GM19324 (cell line): Measurements from ENCODE around the gene ITLN1.

Experiments used
- ATAC-seq: cut with Tn5 transposase; IDR thresholded peaks from one replicate; pipeline ENCODE4 v1.9.1; 2021; ENCODE audit warnings: mild to moderate bottlenecking, moderate library complexity; ENCODE audit not compliant: unreplicated experiment, low FRiP score

The ITLN1 gene

DNA sequence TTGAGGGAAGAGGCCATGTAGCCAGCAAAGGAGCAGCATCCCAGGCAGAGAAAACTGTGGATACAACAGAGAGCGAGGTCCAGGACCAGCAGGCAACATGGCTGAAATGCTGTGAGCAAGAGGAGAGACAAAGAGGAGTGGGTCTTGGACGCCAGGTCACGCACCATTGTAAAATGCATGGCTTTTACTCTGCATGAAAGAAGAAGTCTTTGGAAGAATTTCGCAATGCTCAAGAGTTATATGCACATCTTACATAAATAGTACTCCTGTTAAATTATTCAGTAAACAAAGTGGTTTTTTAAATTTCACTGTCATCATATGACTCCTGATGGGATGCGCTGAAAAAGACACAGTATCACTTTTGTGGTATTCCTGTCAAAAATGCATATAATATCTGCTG, 25.8 kb downstream of the ITLN1 start:
- ATAC-seq = no peak

DNA sequence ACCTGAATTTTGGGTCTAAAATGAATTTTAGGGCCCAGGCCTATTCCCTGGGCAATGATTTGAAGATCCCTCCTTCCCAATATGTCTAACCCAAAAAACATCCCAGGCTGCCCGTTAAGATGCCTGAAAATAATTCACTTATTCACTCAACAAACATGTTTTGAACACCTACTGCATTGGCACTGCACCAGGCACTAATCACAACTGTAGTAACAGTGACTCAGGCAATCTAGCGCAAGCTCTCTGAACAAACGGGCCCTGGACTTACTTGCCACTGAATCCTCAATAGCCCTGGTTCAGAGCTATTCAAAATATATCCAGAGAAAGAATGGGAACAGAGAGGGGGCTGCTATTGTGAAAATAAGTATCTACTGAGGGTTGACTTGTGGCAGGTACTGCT, 26.5 kb downstream of the ITLN1 start:
- ATAC-seq = no peak

DNA sequence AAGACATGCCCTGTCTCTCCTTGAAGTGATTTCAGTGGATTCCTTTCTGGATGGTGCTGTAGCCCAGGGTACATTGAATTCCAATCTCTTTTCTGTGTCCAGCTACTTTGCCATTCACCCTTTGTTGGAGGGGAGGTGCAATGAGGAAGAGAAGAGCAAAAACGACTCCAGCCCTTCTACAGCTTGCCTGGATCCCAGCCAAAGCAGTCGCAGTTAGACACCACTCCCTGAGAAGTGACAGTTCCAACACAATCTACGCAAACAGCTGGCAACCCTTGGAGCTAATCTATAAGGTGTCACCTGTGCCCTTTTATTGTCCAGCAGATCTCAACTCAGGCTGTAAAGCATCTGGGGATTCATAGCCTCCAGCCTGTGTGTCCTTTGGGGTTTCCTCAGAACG, 26.9 kb downstream of the ITLN1 start:
- ATAC-seq = no peak

DNA sequence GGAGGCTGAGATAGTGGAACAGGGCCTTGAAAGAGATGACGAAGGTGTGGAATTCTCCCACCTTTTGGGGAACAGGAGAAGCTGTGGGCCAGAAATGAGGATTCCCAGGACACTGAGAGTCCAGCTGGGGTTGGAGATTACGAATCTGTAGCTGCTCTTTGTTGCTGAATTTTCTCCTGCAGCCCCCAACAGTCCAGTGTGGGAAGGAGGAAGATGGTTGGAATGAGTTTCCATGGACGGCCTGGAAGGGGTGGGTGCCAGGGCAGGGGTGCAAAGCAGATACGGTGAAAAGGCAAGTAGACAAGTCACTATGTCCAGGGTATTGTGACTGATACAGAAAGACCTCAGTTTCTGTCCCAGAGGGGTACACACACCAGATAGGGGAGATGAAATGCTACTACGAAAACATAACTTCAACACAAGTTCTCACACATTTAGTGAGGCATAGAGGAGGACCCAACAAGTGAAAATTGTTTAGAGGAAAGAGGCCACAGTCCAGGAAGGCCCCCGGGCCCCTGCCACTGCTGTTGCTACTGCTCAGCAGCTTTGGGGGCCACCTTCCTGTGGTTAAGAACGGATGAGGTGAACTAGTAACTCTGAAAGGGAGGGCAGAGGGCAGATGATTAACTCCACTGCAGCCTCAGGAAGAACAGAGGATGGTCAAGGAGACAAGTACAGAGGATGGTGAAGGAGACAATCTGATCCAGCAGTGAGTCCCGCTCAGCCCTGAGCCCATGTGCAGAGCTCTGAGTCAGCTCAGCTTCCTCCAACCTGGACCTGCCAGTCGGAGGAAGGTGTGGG, 29.6 kb downstream of the ITLN1 start:
- peak; percentile 64 for ATAC-seq

DNA sequence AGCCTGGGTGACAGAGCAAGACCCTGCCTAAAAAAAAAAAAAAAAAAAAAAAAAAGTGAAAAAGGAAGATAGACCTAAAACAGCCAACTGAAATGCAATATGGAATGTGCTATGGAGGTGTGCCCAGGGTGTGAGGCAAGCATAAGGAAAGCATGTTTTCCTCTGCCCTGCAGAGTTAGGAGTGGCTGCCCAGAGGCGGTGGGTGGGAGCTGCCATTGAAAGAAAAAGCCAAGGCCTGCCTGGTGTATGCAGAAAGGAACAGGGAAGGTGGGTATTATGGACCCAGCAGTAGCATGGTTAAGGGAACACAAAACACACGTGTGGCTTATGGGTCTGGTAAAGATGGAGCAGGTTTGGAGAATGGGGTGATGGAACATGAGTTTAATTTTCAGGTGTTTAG, 31.2 kb downstream of the ITLN1 start:
- no peak for ATAC-seq

DNA sequence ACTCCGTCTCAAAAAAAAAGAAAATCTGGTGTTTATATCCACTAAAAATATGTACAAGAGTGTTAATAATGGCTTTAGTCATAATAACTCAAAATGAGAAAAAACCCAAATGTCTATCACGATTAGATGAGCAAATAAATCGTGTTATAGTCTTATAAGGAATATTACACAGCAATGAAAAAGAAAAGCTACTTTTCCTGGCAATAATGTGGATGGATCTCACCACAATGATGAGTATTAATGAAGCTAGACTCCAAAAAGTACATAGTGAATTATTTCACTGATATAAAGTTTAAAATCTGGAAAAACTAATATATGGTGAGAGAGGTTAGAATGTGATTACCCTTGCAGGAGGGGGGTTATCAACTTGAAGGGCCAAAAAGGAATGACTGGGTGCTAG, 32.0 kb downstream of the ITLN1 start:
- ATAC-seq = no peak

- no peak for ATAC-seq
These were observed 34.0 kb downstream of the ITLN1 start for GRCh38 chr1:160850993-160851392.

GRCh38 chr1:160850541-160850940, 34.4 kb downstream of the ITLN1 start:
- no peak for ATAC-seq

DNA sequence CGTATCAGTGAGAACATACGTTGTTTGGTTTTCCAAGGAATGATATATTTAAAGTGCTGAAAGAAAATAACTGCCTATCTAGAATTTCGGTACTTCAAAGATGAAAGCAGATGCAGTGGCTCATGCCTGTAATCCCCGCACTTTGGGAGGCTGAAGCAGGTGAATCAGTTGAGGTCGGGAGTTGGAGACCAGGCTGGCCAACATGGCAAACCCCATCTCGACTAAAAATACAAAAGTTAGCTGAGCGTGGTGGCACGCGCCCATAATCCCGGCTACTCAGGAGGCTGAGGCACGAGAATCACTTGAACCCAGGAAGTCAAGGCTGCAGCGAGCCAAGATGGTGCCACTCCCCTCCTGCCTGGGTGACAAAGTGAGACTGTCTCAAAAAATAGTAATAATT, 38.7 kb downstream of the ITLN1 start:
- ATAC-seq = no peak

GRCh38 chr1:160844447-160845232, 40.3 kb downstream of the ITLN1 start:
- ATAC-seq = no peak

- ATAC-seq = no peak
These were observed 43.9 kb downstream of the ITLN1 start for GRCh38 chr1:160841079-160841478.

DNA sequence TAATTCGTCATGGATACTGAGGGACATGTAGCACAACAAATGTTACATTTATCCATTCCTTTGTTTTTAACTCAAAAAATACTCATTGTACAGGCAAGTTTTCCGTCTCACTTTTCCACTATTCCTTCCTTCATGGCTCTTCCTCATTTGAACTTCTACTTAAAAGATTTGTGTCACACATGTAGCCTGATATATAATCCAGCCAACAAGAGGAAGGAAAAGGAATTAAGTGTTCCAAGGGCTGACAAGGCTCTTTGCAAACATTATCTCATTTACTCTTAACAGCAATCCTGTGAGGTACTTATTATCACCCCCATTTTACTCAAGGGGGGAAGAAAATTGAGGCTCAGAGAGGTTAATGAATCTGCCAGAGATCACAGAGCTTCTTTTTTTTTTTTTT, 45.2 kb downstream of the ITLN1 start:
- ATAC-seq = no peak

GRCh38 chr1:160838888-160839287, 46.1 kb downstream of the ITLN1 start:
- no peak for ATAC-seq

DNA sequence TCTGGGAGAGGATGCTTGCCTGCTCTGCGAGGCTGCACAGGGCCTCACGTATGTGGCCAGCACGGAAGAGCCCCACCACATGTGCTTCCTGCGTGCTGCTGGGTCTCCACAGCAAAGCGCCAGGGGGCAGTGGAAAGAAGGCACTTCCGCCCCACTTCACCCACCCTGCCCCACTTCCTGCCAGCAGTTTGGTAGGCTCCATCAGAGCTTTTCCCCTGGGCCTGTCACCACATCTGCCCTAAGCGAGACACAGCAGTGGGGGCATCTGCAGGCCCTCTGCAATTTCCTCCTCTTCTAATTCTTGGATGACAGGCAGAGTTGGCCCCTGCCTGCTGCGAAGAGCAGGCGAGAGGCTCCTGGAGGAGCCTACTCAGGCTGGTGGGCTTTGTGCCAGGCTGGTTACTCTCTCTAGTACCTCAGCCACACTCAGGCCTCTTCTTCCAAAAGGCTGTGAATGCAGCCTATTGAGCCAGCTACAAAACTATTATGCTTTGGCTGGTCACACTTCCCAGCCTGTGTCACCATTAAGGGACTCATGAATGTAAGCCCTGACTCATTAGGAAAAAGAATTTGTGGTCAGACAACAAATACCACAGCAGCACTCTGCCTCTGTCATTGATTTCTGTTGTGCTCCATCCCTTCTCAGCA, 47.3 kb downstream of the ITLN1 start:
- ATAC-seq = peak; percentile 79

DNA sequence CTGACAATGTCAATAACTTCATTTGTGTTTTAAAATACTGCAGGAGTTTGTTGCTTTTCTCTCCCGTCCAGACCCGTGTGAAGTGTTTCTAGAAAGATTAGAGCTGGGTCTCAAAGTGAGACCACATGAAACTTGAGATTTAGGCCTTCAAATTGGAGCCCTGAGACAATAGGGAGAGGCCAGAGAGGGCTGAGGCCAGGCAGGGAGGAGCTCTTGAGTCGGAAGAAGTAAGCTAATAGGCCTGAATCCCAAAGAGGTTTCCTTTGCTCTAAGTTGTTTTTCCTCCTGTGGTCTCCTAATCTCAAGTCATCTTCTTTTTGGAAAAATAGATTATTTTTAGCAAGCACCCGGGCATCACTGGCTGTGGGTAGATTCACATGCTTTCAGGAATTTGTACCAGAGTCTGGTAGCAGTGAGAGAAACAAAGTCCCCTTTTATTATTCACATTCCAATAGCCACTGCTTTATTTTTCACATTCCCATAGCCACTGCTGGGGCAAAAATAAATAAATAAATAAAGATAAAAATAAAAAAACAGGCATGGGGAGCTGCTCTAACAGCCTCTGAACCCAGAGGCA, 47.9 kb downstream of the ITLN1 start:
- no peak for ATAC-seq

DNA sequence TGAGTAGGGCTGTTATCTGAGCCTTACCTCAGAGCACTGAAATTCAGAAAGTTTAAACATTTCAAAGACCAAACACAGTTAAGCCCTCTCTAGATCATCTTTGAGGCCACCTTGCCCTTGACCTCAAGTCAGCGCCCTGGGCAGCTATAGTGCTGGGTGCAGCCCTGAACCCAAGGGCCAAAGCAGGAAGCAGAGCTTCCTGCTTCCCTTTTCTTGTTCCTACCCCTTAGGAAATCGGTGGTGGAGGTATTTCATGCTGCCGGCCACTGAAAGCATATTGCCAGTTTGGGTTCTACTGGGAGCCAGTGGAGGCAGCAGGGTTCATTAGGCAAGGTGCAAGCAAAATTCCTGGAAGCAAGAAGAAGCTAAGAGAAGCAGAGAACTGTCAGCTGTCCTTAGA, 48.4 kb downstream of the ITLN1 start:
- ATAC-seq = no peak

- no peak for ATAC-seq
These were observed 49.2 kb downstream of the ITLN1 start for GRCh38 chr1:160835751-160836150.

- ATAC-seq = no peak
These were observed 49.9 kb downstream of the ITLN1 start for GRCh38 chr1:160834945-160835565.

DNA sequence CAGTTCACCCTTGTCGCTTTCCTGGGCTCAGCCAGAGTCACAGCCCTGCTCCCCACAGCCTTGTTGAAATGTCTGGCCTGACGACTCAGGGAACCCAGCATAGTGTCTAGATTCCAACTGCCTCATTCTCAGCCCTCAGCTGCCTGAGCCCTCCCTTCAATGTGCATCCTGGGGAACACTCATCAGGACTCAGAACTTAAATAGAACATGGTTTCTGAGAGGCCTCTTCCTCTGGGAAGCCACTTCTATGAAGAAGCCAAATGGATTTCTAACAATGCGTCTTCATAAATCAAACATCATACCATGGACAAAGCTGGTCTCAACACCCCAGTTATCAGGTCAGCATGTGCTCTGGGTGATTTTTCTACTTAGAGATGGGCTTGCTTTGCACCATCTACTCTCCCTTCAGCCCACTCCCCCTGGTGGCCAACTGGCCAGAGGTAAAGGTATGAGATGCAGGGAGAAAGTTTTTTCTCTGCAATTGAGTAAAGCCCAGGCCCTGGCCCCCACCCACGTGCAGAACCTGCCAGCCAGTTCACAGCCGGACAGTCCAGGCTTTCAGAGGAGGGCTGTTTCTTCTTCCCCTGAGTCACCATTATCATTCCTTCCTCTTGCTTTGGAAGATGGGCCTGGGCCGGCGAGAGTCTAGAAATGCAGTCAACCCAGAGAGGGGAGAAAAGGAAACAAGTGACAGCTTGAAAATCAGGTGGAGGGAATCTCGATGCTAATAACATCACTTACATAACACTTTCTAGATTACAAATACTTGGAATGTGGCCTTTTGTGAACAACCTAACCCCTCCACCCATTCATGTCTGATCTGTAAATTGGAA, 54.4 kb downstream of the ITLN1 start:
- no peak for ATAC-seq

DNA sequence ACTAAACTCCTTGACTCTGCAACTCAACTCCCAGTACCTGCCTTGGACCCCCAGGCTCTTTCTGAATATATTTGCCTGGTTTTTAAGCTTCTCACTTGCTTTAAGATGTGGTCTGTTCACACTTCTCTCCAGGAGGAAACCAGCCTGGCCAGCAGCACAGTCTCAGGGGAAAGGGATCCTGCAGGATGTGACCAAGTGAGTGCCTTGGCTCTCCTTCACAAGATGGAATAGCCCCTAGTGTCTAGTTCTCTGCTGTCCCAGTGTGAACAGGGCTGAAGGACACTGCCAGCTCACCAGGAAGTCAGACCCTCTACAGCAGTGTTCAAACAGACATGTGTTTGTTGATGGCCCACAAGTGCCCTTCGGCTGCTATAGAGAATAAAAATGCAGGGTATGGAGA, 55.2 kb downstream of the ITLN1 start:
- ATAC-seq = no peak
